Pancreas (tissue), 10 donors: ENCODE data around the gene NHERF1. TPM values are rescaled to one million over a fixed set of nuclear protein-coding genes. Genes with fewer than 3 reads are reported as not detected.
A peak's percentile ranks its signal among the peaks of the same experiment; 100 is the strongest.

Experiments used
- ATAC-seq, 4 donors: fragments of 200-7000 bp; cut with Tn5 transposase; one replicate each; pipeline versions ENCODE4 v1.8.0 to v1.9.1; 2020; ENCODE audit warnings: mild to moderate bottlenecking in 4 of 4, moderate library complexity in 4 of 4
- DNase-seq, 6 donors: peaks; one replicate each; pipeline ENCODE4 v3.0.0-alpha.2; 2020
- FAIRE-seq: peaks from 2 replicates; lab custom pipeline; 2012; peaks lifted over from hg19 to GRCh38; lab: Jason Lieb, UNC
- H3K27ac ChIP-seq, 4 donors: fragments of 200-600 bp; sonication (generic); 1 replicate in 3 of 4; 2 replicates in 1 of 4; pipeline versions ENCODE4 v1.5.0 to v1.8.0; 2020
- H3K27me3 ChIP-seq, 4 donors: fragments of 200-600 bp; one replicate each; pipeline ENCODE4 v1.8.0; 2021
- H3K36me3 ChIP-seq, 3 donors: fragments of 200-600 bp; sonication (generic) in 1 of 3; one replicate each; pipeline versions ENCODE4 v1.5.0 to v1.8.0; 2020 to 2021
- H3K4me1 ChIP-seq, 3 donors: fragments of 200-600 bp; one replicate each; pipeline ENCODE4 v1.8.0; 2021
- H3K4me3 ChIP-seq, 4 donors: fragments of 200-600 bp; sonication (generic) in 2 of 4; one replicate each; pipeline versions ENCODE4 v1.5.0 to v1.8.0; 2020 to 2021
- H3K9me3 ChIP-seq, 4 donors: fragments of 200-600 bp; one replicate each; pipeline ENCODE4 v1.8.0; 2021
- CTCF ChIP-seq, 4 donors: fragments of 200-600 bp; sonication (generic) in 3 of 4; IDR thresholded peaks; one replicate each; pipeline versions ENCODE4 v1.5.0 to v1.8.0; 2021; ENCODE audit warnings: antibody characterized with exemption in 4 of 4
- WGBS, 2 donors: extraction: QIAGEN DNeasy Blood & Tissue Kit; methylation state at CpG; one replicate each; pipeline ENCODE4 v1.1.7; 2013; 5-methylcytosine and 5-hydroxymethylcytosine counted together
- intact Hi-C, 3 donors: fragments of 100-400 bp; cut with DNase I; formaldehyde crosslinking; loops; one replicate each; pipeline versions ENCODE4 v1.11.1 to v1.14.2; 2022
- polyA plus RNA-seq, 2 donors: library from polyadenylated mRNA; stranded (reverse); fragments of 200-250 nt; gene quantifications; one replicate each; pipeline ENCODE4 v1.2.3, GENCODE V29; 2013
- total RNA-seq, 6 donors: library from RNA; stranded (reverse); fragmentation: NEBNext Ultra II Directional in 4 of 6; extraction: Animal tissue kit (Norgen Biotek cat#: 25700) in 4 of 6; gene quantifications; one replicate each; pipeline versions ENCODE4 v1.2.1 to v1.2.4, GENCODE V29; 2021 to 2023
- donor health status: healthy with polysubstance abuse.
- donor health status: DM: no; HTN: no; CAD: no; lungs with moderate emphysema.
- donor health status: DM: no; HTN: no; CAD: no.
- donor health status: control.
- donor health status: control.
- donor health status: Bipolar disorder and iron deficiency.
- donor health status: DM: yes; HTN: yes; CAD: no.
- donor health status: DM: no; HTN: no; CAD: no.
- donor health status: DM: no; HTN: no; CAD: no.
- donor health status: DM: yes; HTN: yes; CAD: no.

Gene NHERF1
- total and polyA plus RNA-seq, 8 donors: 40.1 to 91.9 (median 56.5) TPM

GRCh38 chr17:74742153-74742515, 6.3 kb upstream of the NHERF1 start:
- ATAC-seq (no peak), FAIRE-seq (no peak), DNase-seq (no peak)
- Histone ChIP-seq H3K27me3 (peaks cover 0 to 3% (median 0%) of the 10 kb centered on the region in 4 donors), H3K4me3 (no peak overlapping the region), H3K36me3 (no peaks in the 10 kb centered on the region), H3K27ac (no peak overlapping the region), H3K4me1 (peaks cover 0 to 12% (median 0%) of the 10 kb centered on the region in 3 donors), H3K9me3 (no peaks in the 10 kb centered on the region)
- intact Hi-C loops: loop anchor here in 2 of 3 donors (5.0 to 10.0 kb wide), 2 partner anchors 123 to 125 kb away; no protein-coding TSS in a partner anchor
- no peak for TF ChIP-seq CTCF (IDR thresholded peaks at IDR 0.05)
- 40 to 52% methylated on average over 4 of the region's 4 CpGs for WGBS, 2 donors

- no peak for TF ChIP-seq CTCF (IDR thresholded peaks at IDR 0.05)
Measured at GRCh38 chr17:74742978-74743545, 5.4 kb upstream of the NHERF1 start.

GRCh38 chr17:74743755-74744154, 4.7 kb upstream of the NHERF1 start:
- DNase-seq: no peak

More at GRCh38 chr17:74742978-74743545, 5.4 kb upstream of the NHERF1 start:
- no peak for FAIRE-seq
- WGBS, 2 donors: 73 to 93% methylated on average over 9 of the region's 9 CpGs
- H3K4me1 ChIP-seq: peaks cover 0 to 12% (median 0%) of the 10 kb centered on the region in 3 donors
- H3K27me3 ChIP-seq: no peaks in the 10 kb centered on the region
- intact Hi-C loops: loop anchor here in 2 of 3 donors (5.0 to 10.0 kb wide), 2 partner anchors 122 to 124 kb away; no protein-coding TSS in a partner anchor
- H3K36me3 ChIP-seq: no peaks in the 10 kb centered on the region
- no peak for ATAC-seq
- no peak overlapping the region for H3K4me3 ChIP-seq
- no peak overlapping the region for H3K27ac ChIP-seq
- no peaks in the 10 kb centered on the region for H3K9me3 ChIP-seq
- DNase-seq: no peak

GRCh38 chr17:74744349-74744713, 4.1 kb upstream of the NHERF1 start:
- no peak for ATAC-seq
- Histone ChIP-seq H3K4me3 (no peak overlapping the region), H3K4me1 (peaks cover 0 to 9% (median 0%) of the 10 kb centered on the region in 3 donors), H3K36me3 (no peaks in the 10 kb centered on the region), H3K9me3 (no peaks in the 10 kb centered on the region), H3K27ac (peak overlapping the region in 3 of 4 donors; percentile 49 to 69 (median 57)), H3K27me3 (no peaks in the 10 kb centered on the region)
- intact Hi-C loops: loop anchor here in 2 of 3 donors (5.0 to 10.0 kb wide), 2 partner anchors 120 to 123 kb away; no protein-coding TSS in a partner anchor
- FAIRE-seq: no peak
- no peak for TF ChIP-seq CTCF (IDR thresholded peaks at IDR 0.05)
- DNase-seq: no peak
- 50 to 51% methylated on average over 2 of the region's 2 CpGs for WGBS, 2 donors

More at GRCh38 chr17:74743755-74744154, 4.7 kb upstream of the NHERF1 start:
- no peak for TF ChIP-seq CTCF (IDR thresholded peaks at IDR 0.05)
- no peak overlapping the region for H3K27ac ChIP-seq
- H3K4me1 ChIP-seq: peaks cover 0 to 9% (median 0%) of the 10 kb centered on the region in 3 donors
- no peak for ATAC-seq
- no peaks in the 10 kb centered on the region for H3K27me3 ChIP-seq
- WGBS, 2 donors: 24 to 31% methylated on average over 2 of the region's 2 CpGs
- no peak for FAIRE-seq
- intact Hi-C loops: loop anchor here in 2 of 3 donors (5.0 to 10.0 kb wide), 2 partner anchors 121 to 124 kb away; no protein-coding TSS in a partner anchor
- H3K9me3 ChIP-seq: no peaks in the 10 kb centered on the region
- no peaks in the 10 kb centered on the region for H3K36me3 ChIP-seq
- no peak overlapping the region for H3K4me3 ChIP-seq
